ENCODE results near the gene NECAB2.

Gene NECAB2

GRCh38 chr16:84007520-84007919 is 39.5 kb downstream of the NECAB2 start:
- TF ChIP-seq, protein P1, sequence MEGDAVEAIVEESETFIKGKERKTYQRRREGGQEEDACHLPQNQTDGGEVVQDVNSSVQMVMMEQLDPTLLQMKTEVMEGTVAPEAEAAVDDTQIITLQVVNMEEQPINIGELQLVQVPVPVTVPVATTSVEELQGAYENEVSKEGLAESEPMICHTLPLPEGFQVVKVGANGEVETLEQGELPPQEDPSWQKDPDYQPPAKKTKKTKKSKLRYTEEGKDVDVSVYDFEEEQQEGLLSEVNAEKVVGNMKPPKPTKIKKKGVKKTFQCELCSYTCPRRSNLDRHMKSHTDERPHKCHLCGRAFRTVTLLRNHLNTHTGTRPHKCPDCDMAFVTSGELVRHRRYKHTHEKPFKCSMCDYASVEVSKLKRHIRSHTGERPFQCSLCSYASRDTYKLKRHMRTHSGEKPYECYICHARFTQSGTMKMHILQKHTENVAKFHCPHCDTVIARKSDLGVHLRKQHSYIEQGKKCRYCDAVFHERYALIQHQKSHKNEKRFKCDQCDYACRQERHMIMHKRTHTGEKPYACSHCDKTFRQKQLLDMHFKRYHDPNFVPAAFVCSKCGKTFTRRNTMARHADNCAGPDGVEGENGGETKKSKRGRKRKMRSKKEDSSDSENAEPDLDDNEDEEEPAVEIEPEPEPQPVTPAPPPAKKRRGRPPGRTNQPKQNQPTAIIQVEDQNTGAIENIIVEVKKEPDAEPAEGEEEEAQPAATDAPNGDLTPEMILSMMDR (IDR thresholded peaks at IDR 0.05; ENCODE audit: borderline replicate concordance, insufficient read depth, low read depth, low read length), result no peak
- no peak overlapping the region for H3K4me3 ChIP-seq (ENCODE audit: low read depth, low read length)

GRCh38 chr16:84007965-84008364 is 39.9 kb downstream of the NECAB2 start:
- TF ChIP-seq, protein P1 (IDR thresholded peaks at IDR 0.05; ENCODE audit: borderline replicate concordance, insufficient read depth, low read depth, low read length), result no peak
- H3K4me3 ChIP-seq (ENCODE audit: low read depth, low read length), result no peak overlapping the region

- TF ChIP-seq, protein P1 (IDR thresholded peaks at IDR 0.05; ENCODE audit: borderline replicate concordance, insufficient read depth, low read depth, low read length), result no peak
- H3K4me3 ChIP-seq (ENCODE audit: low read depth, low read length), result no peak overlapping the region
These were observed 41.2 kb downstream of the NECAB2 start for GRCh38 chr16:84009282-84009681.

DNA sequence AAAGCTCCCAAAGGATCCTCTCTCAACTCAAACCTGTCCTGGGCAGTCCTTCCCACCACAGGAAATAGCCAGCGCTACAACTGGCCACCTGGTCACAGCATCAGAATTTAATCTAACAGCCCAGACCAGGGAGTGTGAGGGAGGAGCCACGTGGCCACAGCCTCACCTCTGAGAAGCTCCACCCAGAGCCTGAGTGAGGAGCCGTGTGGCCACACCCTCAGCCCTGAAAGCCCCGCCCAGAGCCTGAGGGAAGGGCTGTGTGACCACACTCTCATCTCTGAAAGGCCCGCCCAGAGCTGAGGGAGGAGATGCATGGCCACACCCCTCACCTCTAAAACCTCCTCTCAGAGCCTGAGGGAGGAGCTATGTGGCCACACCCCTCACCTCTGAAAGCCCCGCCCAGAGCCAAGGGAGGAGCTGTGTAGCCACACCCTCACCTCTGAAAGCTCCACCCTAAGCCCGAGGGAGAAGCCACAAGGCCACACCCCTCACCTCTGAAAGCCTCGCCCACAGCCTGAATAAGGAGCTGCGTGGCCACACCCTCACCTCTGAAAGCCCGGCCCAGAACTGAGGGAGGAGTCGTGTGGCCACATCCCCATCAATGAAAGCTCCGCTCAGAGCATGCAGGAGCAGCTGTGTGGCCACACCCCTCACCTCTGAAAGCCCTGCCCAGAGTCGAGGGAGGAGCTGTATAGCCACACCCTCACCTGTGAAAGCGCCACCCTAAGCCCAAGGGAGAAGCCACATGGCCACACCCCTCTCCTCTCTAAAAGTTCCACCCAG is 45.9 kb downstream of the NECAB2 start:
- no peak overlapping the region for H3K4me3 ChIP-seq (ENCODE audit: low read depth, low read length)
- TF ChIP-seq, protein P1 (IDR thresholded peaks at IDR 0.05; ENCODE audit: borderline replicate concordance, insufficient read depth, low read depth, low read length), result no peak

GRCh38 chr16:84014570-84015327 is 46.7 kb downstream of the NECAB2 start:
- H3K4me3 ChIP-seq (ENCODE audit: low read depth, low read length), result no peak overlapping the region
- TF ChIP-seq, protein P1 (IDR thresholded peaks at IDR 0.05; ENCODE audit: borderline replicate concordance, insufficient read depth, low read depth, low read length), result no peak

GRCh38 chr16:84015399-84015798 is 47.4 kb downstream of the NECAB2 start:
- TF ChIP-seq, protein P1 (IDR thresholded peaks at IDR 0.05; ENCODE audit: borderline replicate concordance, insufficient read depth, low read depth, low read length), result no peak
- H3K4me3 ChIP-seq (ENCODE audit: low read depth, low read length), result no peak overlapping the region
